ENCODE results near the gene SYNE3. TPM values are rescaled to one million over a fixed set of nuclear protein-coding genes. Genes with fewer than 3 reads are reported as not detected.

The SYNE3 gene
- total RNA-seq, 1 experiment from 2014 or later = 21.2 TPM

DNA sequence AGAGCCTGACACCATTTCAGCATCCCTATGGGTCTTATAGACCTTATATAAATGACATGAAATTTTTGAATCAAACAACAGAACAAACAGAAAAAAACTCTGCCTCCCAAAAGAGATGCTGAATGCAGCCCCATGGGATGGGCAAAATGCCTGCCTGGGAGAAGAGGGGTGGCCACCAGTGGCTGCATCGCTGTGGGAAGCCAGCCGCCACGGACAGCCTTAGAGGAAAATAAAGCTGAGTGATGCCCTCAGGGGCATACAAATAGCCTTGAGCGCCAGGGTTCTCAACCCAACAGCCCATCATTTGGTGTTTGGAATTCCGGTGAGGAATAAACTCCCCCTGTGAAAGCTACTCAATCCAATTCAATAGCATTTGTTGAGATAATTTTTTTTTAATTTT lies 22.9 kb downstream of the SYNE3 start:
- Mint-ChIP-seq H3K4me3 (ENCODE audit: unreplicated experiment) (no peak overlapping the region), H3K9me3 (ENCODE audit: unreplicated experiment) (no peaks in the 10 kb centered on the region), H3K27ac (ENCODE audit: unreplicated experiment) (no peak overlapping the region), H3K27me3 (ENCODE audit: insufficient read depth, unreplicated experiment) (no peaks in the 10 kb centered on the region), H3K36me3 (ENCODE audit: insufficient read depth, unreplicated experiment) (no peaks in the 10 kb centered on the region), H3K4me1 (ENCODE audit: low read depth, unreplicated experiment) (peaks cover 35% of the 10 kb centered on the region)
- no TSS peak for BruUV-seq (replicated peaks)
- no peaks in the 10 kb centered on the region; the same call in 1 of the 2 replicates for H3K9me3 ChIP-seq
- H3K4me3 ChIP-seq (ENCODE audit: low read depth, low read length) = no peak overlapping the region
- H3K4me1 ChIP-seq = peaks cover 68% of the 10 kb centered on the region
- intact Hi-C loops (cut with micrococcal nuclease; ENCODE audit: unreplicated experiment) = no loop called here
- POLR2A ChIA-PET = interaction anchor here (0.7 kb wide), 1 partner anchor 31 kb away, joined by 4 read pairs; no protein-coding TSS in a partner anchor
- TF ChIP-seq, protein P1, sequence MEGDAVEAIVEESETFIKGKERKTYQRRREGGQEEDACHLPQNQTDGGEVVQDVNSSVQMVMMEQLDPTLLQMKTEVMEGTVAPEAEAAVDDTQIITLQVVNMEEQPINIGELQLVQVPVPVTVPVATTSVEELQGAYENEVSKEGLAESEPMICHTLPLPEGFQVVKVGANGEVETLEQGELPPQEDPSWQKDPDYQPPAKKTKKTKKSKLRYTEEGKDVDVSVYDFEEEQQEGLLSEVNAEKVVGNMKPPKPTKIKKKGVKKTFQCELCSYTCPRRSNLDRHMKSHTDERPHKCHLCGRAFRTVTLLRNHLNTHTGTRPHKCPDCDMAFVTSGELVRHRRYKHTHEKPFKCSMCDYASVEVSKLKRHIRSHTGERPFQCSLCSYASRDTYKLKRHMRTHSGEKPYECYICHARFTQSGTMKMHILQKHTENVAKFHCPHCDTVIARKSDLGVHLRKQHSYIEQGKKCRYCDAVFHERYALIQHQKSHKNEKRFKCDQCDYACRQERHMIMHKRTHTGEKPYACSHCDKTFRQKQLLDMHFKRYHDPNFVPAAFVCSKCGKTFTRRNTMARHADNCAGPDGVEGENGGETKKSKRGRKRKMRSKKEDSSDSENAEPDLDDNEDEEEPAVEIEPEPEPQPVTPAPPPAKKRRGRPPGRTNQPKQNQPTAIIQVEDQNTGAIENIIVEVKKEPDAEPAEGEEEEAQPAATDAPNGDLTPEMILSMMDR (IDR thresholded peaks at IDR 0.05; ENCODE audit: insufficient read depth in 1 of 2, low read depth in 1 of 2, low read length in 1 of 2, severe bottlenecking in 1 of 2, unreplicated experiment in 1 of 2) = no peak
- H3K27me3 ChIP-seq (replicated peaks; ENCODE audit: control insufficient read depth, insufficient read depth, low read length) = no peaks in the 10 kb centered on the region
- DNase-seq = no peak
- H3K36me3 ChIP-seq (ENCODE audit: control insufficient read depth, insufficient read depth, low read length) = no peaks in the 10 kb centered on the region; the same call in 1 of the 2 replicates
- CTCF ChIA-PET = interaction anchor here (0.7 to 1.3 kb wide), 2 partner anchors 41 to 441 kb away, joined by 3 read pairs; no protein-coding TSS in a partner anchor

DNA sequence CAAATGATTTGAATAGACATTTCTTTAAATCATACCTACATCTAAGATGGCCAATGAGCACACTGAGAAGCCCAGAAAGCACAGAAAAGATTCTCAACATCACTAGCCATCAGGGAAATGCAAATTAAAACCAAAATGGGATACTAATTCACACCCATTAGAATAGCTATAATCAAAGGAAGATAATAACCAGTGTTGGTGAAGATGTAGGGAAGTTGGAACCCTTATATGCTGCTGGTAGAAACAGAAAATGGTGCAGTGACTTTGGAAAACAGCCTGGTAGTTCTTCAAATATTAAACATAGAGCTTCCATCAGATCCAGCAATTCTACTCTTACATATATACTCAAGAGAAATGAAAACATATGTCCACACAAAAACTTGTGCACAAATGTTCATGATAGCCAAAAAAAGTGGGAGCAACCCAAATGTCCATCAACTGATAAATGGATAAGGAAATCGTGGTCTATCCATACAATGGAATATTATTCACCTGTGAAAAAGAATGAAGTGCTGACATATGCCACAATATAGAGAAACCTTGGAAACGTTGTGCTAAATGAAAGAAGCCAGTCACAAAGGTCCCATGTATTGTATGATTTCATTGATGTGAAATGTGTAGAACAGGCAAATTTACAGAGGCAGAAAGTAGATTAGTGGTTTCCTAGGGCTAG lies 24.4 kb downstream of the SYNE3 start:
- no peaks in the 10 kb centered on the region for H3K27me3 ChIP-seq (replicated peaks; ENCODE audit: control insufficient read depth, insufficient read depth, low read length)
- Mint-ChIP-seq H3K4me1 (ENCODE audit: low read depth, unreplicated experiment) (peaks cover 43% of the 10 kb centered on the region), H3K27ac (ENCODE audit: unreplicated experiment) (no peak overlapping the region), H3K36me3 (ENCODE audit: insufficient read depth, unreplicated experiment) (peaks cover 2% of the 10 kb centered on the region), H3K27me3 (ENCODE audit: insufficient read depth, unreplicated experiment) (no peaks in the 10 kb centered on the region), H3K9me3 (ENCODE audit: unreplicated experiment) (no peaks in the 10 kb centered on the region), H3K4me3 (ENCODE audit: unreplicated experiment) (no peak overlapping the region)
- no peak overlapping the region for H3K4me3 ChIP-seq (ENCODE audit: low read depth, low read length)
- intact Hi-C loops (cut with micrococcal nuclease; ENCODE audit: unreplicated experiment) = loop anchor here (1.0 to 2.0 kb wide), 3 partner anchors 24 to 48 kb away; no protein-coding TSS in a partner anchor
- TF ChIP-seq, protein P1 (IDR thresholded peaks at IDR 0.05; ENCODE audit: insufficient read depth in 1 of 2, low read depth in 1 of 2, low read length in 1 of 2, severe bottlenecking in 1 of 2, unreplicated experiment in 1 of 2) = no peak
- no peak for DNase-seq
- no peaks in the 10 kb centered on the region; the same call in 1 of the 2 replicates for H3K9me3 ChIP-seq
- H3K4me1 ChIP-seq = peaks cover 62% of the 10 kb centered on the region
- no TSS peak for BruUV-seq (replicated peaks)
- ChIA-PET POLR2A (interaction anchor here (1.8 kb wide), 1 partner anchor 23 kb away, joined by 7 read pairs; no protein-coding TSS in a partner anchor), CTCF (interaction anchor here (1.2 to 2.2 kb wide), 2 partner anchors 23 to 40 kb away, joined by 6 to 7 read pairs; no protein-coding TSS in a partner anchor)
- no peaks in the 10 kb centered on the region; the same call in 1 of the 2 replicates for H3K36me3 ChIP-seq (ENCODE audit: control insufficient read depth, insufficient read depth, low read length)

DNA sequence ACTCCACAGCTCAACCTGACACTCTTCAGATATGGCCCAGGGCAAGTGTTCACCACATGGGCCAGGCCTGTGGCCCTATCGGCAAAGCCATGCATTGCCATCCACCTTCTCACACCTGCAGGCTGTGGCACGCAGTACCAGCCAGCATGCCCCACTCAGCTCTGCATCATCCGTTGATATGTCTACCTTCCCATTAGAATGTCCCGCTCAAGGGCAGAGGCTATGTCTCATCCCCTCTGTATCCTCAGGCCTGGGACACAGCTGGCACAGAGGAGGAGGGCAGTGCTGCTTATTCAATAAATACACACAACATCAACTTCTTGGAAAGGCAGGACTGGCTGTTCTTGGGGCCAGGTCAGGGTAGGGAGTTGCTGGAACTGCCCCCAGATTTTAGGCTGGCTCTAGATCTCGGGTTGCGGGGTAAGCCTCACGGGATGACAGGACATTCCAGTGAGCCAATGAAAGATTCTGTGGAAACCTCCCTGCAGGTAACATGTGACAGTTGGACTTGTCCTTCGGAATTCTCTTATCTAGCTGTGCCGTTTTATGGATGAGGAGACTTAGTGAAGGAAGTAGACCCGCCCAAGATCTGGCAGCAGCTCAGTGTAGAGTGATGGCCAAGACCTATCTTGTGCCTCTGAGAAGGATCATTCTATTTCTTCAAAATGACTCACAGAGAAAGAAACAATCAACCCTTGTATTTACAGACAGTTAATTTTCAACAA lies 25.6 kb downstream of the SYNE3 start:
- Mint-ChIP-seq H3K4me1 (ENCODE audit: low read depth, unreplicated experiment) (peaks cover 44% of the 10 kb centered on the region), H3K27me3 (ENCODE audit: insufficient read depth, unreplicated experiment) (no peaks in the 10 kb centered on the region)
- TSS peak; percentile 88 for BruUV-seq (replicated peaks)

More for the DNA sequence above, 25.6 kb downstream of the SYNE3 start:
- intact Hi-C loops (cut with micrococcal nuclease; ENCODE audit: unreplicated experiment) = loop anchor here (1.0 to 2.0 kb wide), 3 partner anchors 23 to 47 kb away; no protein-coding TSS in a partner anchor
- Mint-ChIP-seq H3K9me3 (ENCODE audit: unreplicated experiment) (no peaks in the 10 kb centered on the region), H3K4me3 (ENCODE audit: unreplicated experiment) (peak overlapping the region; percentile 41), H3K27ac (ENCODE audit: unreplicated experiment) (peak overlapping the region; percentile 85), H3K36me3 (ENCODE audit: insufficient read depth, unreplicated experiment) (peaks cover 5% of the 10 kb centered on the region)
- no peaks in the 10 kb centered on the region; the same call in 1 of the 2 replicates for H3K9me3 ChIP-seq
- peaks cover 50% of the 10 kb centered on the region for H3K4me1 ChIP-seq
- no peak overlapping the region for H3K4me3 ChIP-seq (ENCODE audit: low read depth, low read length)
- H3K36me3 ChIP-seq (ENCODE audit: control insufficient read depth, insufficient read depth, low read length) = no peaks in the 10 kb centered on the region; the same call in 1 of the 2 replicates
- TF ChIP-seq, protein P1 (IDR thresholded peaks at IDR 0.05; ENCODE audit: insufficient read depth in 1 of 2, low read depth in 1 of 2, low read length in 1 of 2, severe bottlenecking in 1 of 2, unreplicated experiment in 1 of 2) = no peak
- ChIA-PET POLR2A (interaction anchor here (0.5 to 1.8 kb wide), 2 partner anchors 22 to 26 kb away, joined by 7 read pairs; partner anchors contain the start of gene SYNE3), CTCF (interaction anchor here (1.0 to 2.2 kb wide), 6 partner anchors 12 to 48 kb away, joined by 3 to 8 read pairs (median 4); no protein-coding TSS in a partner anchor)
- H3K27me3 ChIP-seq (replicated peaks; ENCODE audit: control insufficient read depth, insufficient read depth, low read length) = no peaks in the 10 kb centered on the region
- DNase-seq = peak; percentile 73 to 82
